ENCODE results near the gene STK11IP. TPM values are rescaled to one million over a fixed set of nuclear protein-coding genes. Genes with fewer than 3 reads are reported as not detected.

STK11IP gene
- total RNA-seq, 1 experiment from 2014 or later, result 39.9 TPM

- no peak for TF ChIP-seq AFF4 (CRISPR knock-in tag; IDR thresholded peaks at IDR 0.05; ENCODE audit: borderline replicate concordance)
- TF ChIP-seq SMAD3 (CRISPR knock-in tag; IDR thresholded peaks at IDR 0.05; ENCODE audit: borderline replicate concordance), result 0 out of 2 replicates have a peak, but pooled peaks have one; percentile 14
- no peak for TF ChIP-seq KAT7 (CRISPR knock-in tag; IDR thresholded peaks at IDR 0.05; ENCODE audit: borderline replicate concordance)
- TF ChIP-seq ETV6 (CRISPR knock-in tag; IDR thresholded peaks at IDR 0.05), result 0 out of 2 replicates have a peak, but pooled peaks have one; percentile 52
- no peak for TF ChIP-seq RORB (CRISPR knock-in tag; IDR thresholded peaks at IDR 0.05)
- TF ChIP-seq ZNF423 (CRISPR knock-in tag; IDR thresholded peaks at IDR 0.05), result peak; percentile 84
- 0 out of 2 replicates have a peak, but pooled peaks have one; percentile 37 for TF ChIP-seq NR3C1 (CRISPR knock-in tag; conservative IDR thresholded peaks at IDR 0.05; ENCODE audit: low read depth)
- no peak for TF ChIP-seq ZNF281 (CRISPR knock-in tag; IDR thresholded peaks at IDR 0.05)
- TF ChIP-seq ZBTB43 (CRISPR knock-in tag; IDR thresholded peaks at IDR 0.05), result peak; percentile 79; the same call in 1 of the 2 replicates
- TF ChIP-seq CREM (CRISPR knock-in tag; IDR thresholded peaks at IDR 0.05), result peak; percentile 80
- TF ChIP-seq ARID4B (CRISPR knock-in tag; IDR thresholded peaks at IDR 0.05; ENCODE audit: borderline replicate concordance), result no peak
- no peak for TF ChIP-seq STAT6 (CRISPR knock-in tag; conservative IDR thresholded peaks at IDR 0.05; ENCODE audit: low read depth)
Observed at GRCh38 chr2:219597552-219598307, at the start of gene STK11IP (continued).
